HG02943 (cell line): Measurements from ENCODE around the gene KIAA1671.

Experiments
- ATAC-seq: cut with Tn5 transposase; IDR thresholded peaks from one replicate; pipeline ENCODE4 v1.9.1; 2021; ENCODE audit warnings: mild to moderate bottlenecking, low read depth, moderate library complexity; ENCODE audit not compliant: unreplicated experiment

Gene KIAA1671

DNA sequence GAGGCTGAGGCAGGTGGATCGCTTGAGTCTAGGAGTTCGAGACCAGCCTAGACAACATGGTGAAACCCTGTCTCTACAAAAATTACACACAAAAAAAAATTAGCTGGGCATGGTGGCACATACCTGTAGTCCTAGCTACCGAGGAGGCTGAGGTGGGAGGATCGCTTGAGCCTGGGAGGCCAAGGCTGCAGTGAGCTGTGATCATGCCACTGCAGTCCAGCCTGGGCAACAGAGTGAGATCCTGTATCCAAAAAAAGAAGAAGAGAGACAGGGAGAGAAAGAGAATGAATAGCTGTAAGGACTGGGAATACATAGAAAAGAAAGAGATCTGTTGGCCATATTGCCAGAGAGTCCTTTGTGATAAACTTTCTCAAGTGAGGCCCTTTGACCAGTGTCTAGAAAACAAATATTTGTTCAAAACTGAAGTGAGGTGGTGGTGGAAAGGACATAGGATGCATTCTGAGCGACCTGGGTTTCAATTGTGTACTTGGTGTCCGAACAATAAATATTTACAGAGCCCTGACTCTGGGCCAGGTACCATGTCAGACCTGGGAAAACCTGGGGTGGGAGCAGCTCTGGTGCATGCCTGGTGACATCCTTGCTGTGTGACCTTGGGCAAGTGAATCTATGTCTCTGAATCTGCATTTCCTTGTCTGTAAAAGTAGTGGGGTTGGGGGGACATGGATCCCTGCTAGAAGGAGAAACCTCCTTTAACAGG is 157.5 kb downstream of the KIAA1671 start:
- ATAC-seq: no peak

DNA sequence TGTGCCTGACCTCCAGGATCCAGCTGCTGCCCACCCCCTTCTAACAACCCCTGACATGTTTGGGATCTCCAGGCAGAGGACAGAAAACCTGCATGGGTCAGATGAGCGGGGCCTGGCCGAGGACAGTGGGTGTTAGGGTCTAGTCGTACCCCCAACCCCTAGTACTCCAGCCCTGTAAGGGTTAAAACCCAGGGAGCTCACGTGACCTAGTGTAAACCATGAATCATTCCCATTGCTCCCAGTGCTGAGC is 158.0 kb downstream of the KIAA1671 start:
- ATAC-seq: no peak

DNA sequence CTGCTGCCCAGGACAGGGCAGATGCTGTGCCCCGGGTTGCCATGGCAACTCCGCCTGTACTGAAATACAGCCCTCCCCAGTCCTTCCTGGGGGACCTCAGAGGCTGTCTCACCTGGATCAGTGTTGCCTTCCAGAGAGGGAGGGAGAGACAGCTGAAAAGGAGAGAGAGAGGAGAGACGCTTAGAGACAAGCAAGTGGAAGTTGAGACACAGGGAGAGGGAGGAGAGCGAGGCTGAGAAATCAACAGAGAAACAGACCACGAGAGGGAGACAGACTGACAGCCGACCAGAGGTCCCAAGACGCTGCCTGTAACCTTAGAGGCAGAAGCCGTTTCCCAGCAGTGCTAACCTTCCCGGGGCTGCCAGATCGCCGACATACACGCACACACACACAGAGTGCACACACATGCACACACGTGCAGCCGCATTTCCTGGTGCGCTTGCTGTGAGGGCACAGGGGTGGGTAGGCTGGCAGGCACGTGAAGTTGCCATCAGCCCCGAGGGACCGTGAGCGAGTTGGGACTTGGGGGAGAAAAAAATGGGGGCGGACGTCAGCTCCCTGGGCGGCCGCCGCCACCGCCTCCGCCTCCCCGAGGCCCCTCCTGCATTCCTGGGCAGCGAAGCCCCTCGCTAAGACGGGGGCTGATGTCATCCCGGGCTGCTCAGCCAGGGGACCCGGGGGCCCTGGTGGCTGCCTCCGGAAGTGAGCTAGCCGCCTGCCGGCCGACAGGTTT is 158.5 kb downstream of the KIAA1671 start:
- ATAC-seq: peak; percentile 60

DNA sequence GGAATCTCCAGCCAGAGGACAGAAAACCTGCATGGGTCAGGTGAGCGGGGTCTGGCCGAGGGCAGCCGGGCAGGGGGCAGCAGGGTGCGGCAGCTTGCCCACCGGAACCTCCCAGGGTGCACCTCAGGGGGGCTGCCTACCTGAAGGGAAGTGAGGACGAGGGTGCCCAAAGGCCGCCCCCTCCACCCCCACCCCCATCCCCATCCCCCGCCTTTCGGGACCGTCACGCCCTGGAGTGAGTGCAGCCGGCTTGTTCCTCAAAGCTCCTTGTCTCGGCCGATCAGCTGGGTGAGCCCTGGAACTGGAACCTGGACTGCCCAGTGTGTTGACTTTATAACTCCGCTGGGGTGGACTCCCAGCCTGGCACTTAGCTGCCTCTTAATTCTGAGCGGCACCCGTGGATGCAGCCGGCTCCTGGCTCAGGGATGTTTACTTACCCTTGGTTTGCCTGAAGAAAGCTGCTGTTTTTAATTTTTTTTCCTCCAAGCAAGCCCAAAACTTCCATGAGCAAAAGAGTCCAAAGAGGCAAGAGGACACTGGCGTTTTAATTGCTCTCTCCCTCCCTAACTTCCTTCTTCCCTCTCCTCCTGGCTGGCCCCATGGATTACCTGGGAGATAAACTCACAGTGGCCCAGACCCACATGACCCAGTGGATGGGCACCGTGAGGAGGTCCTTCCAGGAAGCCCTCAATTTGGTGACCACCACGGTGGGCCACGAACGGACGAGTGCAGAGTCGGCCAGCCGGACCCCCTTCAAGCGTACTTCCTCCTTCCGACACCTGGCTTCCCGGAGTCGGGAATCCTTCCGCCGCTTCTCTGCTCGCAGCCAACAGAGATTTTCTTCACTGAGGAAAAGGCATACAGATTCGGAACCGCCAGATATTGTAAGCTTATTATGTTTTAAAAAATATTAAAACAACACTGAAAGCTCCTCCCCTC is 159.3 kb downstream of the KIAA1671 start:
- ATAC-seq: no peak

DNA sequence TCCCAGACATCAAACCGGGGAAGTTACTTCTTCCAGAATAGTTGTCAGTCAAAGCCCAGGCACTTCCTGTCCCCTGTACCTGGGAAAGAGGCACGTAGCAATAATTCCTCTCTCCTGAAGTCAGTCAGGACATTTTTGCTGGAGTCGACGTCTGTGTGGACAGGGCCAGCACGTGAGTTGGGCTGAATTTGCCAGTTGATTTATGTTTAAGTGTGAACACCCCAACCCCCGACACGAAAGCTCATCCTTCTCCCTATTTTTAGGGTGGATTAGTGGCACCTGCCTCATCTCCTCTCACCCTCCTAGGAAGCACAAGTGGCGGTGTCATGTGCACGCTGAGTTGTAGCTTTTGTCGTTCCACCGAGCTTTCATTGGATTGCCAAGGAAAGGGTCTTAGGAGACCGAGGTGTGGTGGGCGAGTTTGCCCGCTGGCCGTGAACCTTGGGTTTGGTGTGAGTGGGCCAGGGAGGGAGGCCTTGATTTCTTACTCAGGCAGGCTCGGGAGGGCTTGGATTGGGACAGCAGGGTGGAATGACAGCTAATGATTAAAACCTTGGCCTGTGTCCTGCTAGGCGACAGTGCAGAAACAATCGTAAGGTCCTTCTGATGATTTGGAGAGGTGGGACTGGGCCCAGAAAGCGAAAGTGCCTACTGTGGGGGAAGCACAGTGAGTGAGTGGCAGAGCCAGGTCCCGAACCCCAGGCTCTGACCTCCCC is 160.2 kb downstream of the KIAA1671 start:
- no peak for ATAC-seq

DNA sequence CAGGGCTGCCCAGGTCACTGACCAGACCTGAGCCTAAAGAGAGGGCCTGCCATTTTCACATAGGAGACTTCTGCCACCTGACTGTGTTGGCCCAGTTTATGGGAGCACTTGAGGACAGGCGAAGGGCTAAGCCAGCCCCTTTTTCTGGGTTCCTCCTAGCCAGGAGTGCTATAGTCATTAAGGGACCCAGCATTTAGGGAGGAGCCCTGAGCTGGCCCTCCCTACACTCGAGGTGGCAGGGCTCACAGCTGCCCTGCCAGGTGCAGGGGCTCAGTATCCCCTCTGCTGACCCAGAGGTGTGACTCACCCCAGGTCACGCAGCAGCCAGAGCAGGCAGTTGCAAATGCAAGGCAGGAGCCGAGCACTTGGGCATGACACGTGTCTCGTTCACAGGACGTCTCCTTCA is 160.8 kb downstream of the KIAA1671 start:
- no peak for ATAC-seq

DNA sequence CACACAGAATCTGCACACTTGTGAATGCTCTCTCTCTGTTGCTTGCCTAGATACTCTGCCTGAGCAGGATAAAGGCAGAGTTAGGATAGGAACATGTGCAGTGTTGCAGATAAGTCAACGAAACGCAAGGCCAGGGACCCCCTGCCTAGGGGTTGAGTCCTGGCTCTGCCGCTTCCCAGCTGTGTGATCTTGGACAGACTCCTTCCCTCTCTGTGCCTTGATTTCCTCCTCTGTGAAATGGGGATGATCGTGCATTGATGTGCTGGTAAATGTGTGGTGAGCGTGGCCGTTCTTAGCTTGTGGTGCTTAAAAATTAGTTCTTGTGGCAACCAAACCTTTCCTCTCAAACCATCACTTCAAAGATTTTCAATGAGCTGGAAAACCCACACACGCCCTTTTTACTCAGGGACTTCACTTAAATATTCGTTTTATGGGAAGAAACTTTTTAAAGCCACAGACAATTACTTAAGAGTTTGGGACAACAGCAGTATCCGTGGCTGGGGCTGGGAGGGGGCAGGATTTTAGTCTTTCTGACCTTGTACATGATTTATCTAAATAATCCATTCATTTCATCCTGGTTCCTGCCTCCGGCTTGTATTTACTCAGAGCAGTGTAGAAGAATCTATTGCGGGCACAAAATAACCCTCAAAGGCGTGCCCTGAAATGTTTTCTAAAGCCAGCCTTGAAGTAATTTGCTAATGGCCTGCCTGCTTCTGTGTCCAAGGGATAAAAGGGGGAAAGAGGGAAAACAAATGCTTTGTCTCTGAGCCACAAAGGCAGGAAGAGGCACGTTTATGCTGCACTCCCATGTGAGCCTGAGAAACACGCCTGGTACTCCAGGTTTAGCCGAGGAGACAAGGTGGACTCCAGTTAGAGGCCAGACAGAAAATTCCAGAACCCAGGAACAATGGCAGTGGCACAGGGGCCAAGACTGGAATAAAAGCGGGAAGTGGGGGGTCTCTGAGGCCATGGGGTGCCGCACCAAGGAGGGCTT is 162.2 kb downstream of the KIAA1671 start:
- no peak for ATAC-seq

DNA sequence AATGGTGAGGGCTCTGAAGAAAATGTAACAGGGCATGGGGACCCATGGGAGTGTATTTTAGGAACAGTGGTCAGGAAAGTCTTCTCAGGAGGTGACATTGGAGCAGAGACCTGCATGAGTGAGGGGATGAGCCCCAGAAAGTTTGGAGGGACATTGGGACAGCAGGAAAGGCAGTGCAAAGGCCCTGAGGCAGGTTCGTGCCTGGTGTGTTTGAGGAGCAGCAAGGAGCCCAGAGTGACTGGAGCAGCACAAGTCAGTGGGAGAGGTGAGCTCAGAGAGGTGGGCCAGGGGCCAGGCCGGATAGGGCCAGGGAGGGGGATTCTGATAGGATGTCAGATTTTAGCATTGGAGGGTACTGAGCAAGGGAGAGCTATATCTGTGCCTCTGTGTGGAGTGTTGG is 167.1 kb downstream of the KIAA1671 start:
- no peak for ATAC-seq

DNA sequence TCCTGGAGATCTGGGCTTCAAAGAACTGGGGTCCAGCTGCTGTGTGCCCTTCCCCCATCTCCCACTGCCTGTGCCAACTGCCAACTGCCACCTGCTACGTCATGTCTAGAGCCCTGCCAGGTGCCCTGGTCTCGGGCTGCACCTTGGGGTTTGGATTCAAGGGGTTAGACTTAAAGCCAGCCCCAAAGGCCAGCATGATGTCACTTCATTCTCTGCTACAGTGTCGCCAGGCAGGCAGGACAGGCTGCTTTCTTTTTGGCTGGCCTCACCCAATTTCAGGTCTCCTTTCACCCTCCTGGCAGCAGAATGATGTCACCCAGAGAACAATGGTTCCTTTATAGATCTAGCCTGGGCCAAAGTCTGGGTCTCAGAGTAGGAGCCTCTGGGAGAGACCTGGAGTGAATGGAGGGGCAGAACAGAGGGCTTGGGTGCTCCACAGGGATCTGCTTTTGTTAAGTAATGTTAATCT is 167.6 kb downstream of the KIAA1671 start:
- ATAC-seq: no peak

DNA sequence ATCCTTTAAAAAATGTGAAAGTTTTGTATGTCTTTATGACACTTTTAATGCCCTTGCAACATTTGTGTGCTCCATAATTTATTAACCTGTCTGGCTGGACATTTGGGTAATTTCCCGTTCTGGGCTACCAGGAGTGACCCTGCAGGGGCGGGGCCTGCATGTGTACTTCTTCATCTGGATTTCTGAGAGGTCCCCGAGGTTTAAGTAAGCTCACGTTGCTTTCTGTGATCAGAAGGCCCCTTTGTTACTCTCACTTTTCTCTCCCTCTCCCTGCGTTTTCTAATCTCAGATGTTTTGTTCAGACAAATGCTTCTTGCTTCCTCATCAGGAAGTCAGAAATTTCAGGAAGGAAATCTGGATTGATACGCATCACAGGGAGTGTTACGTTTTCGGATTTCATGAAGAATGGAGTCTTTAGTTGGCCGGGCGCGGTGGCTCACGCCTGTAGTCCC is 168.3 kb downstream of the KIAA1671 start:
- no peak for ATAC-seq

DNA sequence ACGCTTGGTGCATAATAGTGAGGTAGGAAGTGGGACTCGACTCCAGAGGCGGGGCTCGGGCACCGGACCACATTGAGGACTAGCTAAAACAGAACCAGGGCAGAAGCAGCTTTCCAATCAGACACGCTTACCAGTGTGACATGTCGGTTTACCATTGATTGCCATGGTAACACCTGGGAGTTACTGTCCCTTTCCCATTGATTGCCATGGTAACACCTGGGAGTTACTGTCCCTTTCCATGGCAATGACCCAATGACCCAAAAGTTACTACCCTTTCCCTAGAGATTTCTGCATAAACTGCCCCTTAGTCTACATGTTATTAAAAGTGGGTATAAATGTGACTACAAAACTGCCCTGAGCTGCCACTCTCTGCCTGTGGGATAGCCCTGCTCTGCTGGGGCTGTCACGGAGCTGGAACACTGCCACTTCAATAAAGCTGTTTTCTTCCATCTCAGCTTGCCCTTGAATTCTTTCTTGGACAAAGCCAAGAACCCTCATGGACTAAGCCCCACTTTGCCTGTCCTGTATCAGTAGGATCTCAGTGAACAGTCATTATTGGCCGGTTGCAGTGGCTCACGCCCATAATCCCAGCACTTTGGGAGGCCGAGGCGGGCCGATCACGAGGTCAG is 169.7 kb downstream of the KIAA1671 start:
- no peak for ATAC-seq

DNA sequence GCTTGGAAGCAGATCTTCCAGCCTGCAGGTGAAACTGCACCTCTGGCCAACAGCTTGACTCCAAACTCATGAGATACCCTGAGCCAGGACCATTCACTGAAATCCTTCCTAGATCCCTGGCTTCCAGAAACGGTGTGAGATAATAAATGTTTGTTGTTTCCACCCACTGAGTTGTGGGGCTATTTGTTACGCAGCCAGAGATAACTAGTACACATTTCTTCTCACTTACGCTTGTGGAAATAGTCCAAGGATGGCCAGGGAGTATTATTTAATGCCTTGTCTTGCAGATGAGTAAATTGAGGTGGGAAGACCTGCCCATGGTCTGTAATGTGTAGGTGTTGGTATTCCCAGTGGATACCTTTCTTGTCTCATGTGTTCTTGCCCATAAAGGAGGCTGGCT is 171.2 kb downstream of the KIAA1671 start:
- no peak for ATAC-seq

DNA sequence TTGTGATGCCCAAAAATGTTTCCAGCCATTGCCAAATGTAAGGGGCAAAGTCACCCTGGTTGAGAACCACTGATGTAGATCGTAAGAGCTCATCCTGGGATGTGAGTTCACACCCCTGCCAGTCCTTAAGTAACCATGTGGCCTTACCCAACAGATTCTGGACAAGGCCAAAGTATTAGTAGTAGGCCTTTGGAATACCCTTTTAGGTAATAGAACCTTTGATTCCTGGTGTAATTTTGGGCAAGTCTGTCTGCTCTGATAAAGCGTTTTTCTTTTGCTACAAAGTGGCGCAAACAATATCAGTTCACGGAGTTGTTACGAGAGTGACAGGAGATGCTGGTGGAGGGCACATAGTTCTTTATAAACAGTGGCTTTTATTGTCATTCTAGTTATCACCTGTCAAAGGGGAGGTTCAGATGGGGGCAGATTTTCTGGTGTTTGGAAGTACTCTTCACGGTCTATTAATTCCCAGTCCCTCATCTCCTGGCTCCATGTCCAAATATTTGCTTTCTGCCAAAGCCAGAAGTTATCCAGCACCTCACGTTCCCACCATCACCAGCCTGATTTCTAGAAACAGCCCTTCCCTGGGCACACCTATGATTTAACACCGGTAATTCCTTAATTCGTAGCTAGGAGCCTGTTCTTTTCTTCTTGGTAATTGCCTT is 173.3 kb downstream of the KIAA1671 start:
- ATAC-seq: no peak

DNA sequence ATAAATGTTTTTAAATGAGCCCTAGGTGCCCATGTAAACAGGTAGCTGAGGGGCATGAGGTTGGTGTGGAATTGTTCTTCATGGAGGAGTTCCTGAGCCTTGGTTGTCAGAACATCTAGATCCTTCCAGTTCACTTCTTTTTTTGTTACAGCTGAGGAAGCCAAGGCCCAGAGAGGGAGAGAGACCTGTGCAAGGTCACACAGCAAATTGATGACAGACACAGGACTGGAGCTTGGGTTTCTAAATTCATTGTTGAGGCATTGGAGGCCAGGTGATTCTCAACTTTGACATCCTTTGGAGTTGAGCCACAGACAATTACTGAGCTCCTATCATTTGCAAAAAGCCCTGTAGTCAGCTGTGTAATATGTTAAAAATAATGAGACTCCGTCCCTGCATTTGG is 174.0 kb downstream of the KIAA1671 start:
- no peak for ATAC-seq

DNA sequence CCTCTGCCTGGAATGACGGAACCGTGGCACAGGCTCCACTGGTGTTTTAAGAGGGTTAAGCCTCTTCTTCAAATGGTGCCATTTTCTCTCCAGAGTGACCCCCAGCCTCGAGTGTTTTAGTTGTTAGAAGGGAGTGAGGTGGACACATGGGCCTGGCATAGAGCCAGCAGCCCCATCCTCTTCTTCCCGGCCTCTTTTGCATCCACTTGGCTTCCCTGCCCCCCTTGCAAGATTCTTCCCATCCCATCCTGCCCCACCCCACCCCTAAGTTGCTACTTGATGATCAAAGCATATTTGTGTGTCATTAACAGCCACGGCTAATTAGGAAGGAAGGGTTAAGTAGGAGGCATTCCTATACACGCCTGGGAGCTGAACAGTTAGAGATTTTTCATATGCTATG is 174.8 kb downstream of the KIAA1671 start:
- no peak for ATAC-seq

DNA sequence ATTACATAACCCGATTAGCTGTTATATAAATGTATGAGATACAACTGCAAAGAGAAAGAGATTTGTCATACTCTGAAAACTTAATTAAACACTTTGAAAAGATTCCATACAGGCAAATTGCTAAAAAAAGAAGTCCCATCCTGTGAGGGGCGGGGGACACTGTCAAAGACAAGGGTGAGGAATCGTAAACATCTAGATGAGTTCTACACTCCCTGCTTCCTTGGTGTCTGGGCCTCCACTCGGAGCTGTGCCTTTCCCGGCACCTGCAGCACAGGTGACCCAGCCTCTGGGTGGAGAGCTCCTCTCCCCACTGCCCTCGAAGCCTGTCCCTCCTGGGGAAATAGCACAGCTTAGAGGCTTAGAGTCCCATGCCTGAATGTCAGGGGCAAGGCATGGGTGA is 177.9 kb downstream of the KIAA1671 start:
- ATAC-seq: no peak

DNA sequence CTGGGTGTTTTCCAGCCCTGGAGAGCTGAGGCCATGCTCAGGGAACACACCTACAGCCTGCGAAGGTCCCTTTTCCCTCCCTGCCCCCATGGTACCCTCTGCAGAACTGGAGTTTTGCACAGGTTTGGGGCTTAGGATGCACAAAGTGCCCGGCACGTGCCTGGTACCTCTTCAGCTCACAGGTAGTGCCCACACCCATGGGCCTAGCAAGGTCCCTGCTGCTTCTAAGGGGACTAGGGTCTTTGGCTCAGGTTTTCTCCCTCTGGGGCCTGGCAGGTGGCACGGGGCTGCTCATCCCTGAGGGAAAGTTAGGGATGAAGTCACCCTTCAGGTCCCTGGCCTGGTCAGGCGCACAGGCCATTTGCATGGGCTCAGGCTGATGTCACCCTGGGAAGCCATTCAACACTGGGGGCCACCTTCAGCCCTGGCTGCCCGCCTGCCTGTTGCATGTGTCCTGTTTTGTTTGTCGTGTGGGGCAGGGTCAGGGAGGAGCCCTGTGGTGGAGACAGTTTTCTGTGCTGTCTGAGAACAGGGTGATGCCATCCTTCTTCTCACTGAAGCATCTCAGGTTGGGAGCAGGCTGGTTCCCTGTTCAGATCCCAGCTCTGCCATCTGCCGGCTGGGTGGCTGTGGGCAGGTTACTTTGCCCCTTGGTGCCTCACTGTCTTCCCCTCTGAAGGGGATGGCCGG is 178.8 kb downstream of the KIAA1671 start:
- ATAC-seq: no peak

DNA sequence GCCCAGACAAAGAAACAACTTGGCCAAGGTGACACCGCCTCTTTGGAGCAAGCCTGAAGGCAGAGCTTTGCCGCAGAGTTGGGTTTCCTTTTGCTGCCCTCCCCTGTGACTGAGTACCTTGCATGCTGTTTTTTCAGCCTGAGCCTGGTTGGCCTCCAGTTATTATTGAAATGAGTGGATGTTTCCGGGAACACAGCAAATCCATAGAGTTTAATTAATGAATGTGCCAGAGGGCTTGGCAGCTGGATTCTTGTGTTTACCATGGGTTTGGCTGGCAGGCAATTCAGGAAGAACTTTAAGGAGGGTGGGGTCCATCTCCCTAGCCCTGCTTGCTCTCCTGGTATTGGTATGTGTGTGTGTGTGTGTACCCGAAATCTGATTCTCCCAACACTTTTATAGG is 181.5 kb downstream of the KIAA1671 start:
- no peak for ATAC-seq
